KG1 (cell line): ENCODE data around the gene APBB2.
"Not testable (repeated sequence)": the region's sequence is repeated elsewhere in the genome, so short reads cannot be mapped to it uniquely, and the experiment has no call there.

Experiments
- DNase-seq: peaks from one replicate; lab custom pipeline; 2025; lab: John Stamatoyannopoulos, UW

The APBB2 gene

GRCh38 chr4:41014158-41014557 is 200.2 kb downstream of the APBB2 start:
- no peak for DNase-seq

- DNase-seq = no peak
These were observed 200.6 kb downstream of the APBB2 start for GRCh38 chr4:41013746-41014145.

- no peak for DNase-seq
These were observed 201.4 kb downstream of the APBB2 start for GRCh38 chr4:41012911-41013310.

DNA sequence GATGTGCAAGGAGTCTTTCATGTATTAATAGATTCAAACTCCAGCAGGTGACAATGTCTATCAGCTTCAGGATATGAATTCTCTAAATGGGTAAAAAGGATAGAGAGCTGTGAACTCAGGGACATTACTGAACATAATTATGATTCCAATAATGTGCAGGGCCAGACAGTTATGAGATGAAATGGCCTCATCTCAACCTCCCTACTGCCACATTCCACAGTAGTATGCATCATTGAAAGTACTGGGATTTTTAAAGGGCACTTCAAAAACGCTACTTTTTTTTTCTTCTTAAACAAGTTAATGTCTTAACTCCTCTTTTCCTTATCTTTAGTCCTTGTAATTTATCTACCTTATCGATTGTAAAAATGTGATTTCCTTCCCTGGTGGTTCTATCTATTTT is 202.0 kb downstream of the APBB2 start:
- DNase-seq = no peak

GRCh38 chr4:41009411-41009810 is 204.9 kb downstream of the APBB2 start:
- DNase-seq = no peak

DNA sequence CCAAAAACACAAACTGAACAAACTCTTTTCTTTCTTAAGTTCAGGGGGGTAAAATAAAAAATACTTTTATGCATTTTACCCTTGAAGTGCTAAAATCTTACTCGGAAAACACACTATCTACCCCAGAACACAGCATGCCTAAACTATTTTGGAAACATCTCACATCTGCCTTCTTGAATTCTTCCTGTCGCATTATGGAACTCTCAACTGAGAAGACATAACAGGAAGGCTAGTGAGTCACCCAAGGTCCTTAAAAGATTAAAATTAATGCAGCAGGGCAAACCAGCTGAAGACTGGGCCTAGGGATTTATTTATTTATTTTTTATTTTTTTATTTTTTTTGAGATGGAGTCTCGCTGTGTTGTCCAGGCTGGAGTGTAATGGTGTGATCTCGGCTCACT is 208.2 kb downstream of the APBB2 start:
- DNase-seq = no peak

DNA sequence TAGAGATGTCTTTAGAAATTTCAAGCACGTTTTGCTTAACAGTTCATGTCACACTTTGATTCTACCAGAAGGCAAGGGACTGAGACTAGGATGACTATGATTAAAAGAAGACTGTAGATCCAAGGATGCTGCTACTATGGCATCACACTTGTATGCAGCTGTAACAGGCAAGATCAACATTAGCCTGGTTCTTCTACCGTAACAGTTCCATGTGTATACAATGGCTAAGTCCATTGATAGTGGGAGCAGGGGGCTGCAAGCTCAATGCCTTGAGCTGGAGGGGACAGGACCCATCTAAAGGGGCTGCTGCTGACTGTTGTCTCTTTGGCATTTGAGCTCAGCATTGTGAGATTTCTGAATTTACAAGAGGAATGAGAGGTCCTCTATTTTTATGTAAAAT is 212.0 kb downstream of the APBB2 start:
- no peak for DNase-seq

DNA sequence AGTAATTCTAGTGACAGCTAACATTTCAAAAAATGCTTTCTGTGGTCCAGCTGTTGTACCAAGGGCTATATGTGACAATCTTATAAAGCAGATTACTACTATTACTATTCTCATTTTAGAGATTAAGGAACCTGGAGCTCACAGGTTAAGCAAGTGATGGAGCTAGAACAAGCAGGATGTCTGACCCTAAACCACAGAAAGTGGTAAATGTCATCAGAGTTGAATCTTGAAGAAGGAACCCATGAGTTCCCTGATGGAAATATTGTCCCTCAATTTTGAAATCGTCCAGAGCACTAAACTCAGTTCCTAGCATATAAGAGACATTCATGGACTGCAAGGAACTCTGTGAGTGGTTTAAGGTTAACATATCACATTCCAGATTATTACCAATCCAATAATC is 214.0 kb downstream of the APBB2 start:
- no peak for DNase-seq

DNA sequence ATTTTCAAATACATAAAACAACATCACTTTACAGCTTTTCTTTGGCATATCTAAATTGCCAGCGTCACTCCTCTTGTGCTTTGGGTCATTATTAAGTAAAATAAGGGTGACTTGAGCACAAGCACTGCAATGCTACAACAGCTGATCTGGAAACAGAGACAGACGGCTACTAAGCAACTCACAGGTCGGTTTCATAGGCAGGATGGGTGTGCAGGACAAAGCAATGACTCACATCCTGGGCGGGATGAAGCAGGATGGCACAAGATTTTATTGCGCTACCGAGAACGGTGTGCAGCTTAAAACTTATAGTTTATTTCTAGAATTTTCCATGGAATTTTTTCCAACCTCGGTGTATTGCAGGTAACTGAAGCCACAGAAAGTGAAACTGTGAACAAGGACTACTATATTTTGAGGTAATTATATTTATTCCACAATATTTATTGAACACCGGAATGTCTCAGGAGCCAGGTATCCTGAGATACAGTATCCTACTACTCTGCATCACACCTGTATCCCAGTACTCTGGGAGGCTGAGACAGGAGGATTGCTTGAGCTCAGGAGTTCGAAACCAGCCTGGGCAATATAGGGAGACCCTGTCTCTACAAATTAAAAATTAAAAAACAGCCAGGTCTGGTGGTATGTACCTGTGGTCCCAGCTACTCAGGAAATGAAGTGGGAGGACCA is 215.5 kb downstream of the APBB2 start:
- no peak for DNase-seq

GRCh38 chr4:40995850-40996249 is 218.5 kb downstream of the APBB2 start:
- no peak for DNase-seq

GRCh38 chr4:40994321-40994720 is 220.0 kb downstream of the APBB2 start:
- not testable (repeated sequence) for DNase-seq

- DNase-seq = not testable (repeated sequence)
These were observed 221.0 kb downstream of the APBB2 start for GRCh38 chr4:40993296-40993693.

DNA sequence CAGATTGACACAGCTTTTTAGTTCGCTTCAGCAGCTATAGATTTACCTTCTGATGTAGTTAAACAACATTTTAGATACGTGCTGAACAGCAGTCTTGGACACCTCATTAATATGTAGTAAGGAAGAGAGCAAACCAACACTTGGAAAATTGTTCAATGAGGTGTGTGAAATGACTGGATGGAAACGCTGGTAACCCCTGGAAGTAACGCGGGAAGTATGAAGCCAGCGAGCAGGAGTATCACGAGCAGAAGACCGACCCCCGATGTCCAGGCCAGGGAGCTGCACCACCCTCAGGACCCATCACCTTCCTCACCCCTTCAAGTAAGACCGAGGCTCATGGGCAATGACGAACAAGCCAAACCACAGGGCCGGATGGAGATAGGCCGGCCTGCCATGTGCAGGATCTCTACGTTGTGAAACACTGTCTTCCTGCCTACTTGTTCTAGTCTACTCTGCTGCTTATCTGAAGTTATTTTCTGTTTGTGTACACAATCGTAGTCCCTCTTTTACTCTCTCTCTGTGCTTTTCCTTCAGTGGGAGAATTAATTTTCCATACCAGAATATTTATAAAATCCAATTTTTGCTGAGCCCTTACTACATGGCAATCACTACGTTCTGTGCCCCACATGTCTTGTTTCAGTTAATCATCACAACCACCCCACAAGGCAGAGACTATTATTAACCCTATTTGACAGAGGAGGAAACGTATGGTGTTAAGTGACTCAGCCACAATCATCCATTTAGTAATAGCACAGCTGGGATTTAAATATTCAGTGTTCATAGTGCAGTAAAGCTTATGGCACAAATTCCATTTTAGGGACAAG is 221.7 kb downstream of the APBB2 start:
- DNase-seq = no peak

DNA sequence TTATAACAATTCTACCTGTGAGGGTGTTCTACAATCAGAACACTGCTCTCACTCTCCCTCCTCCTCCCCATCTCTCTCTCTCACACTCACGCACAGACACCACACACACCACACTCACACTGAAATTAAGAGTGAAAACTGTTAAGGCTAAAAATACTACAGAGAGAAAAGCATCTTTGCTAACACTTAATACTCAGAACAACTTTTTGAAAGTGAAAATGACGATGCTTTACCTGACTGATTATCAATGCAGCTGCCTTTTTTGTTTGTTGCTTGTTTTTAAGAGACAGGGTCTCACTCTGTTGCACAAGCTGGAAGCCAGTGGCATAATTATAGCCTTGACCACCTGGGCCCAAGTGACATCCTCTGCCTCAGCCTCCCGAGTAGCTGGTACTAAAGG is 222.4 kb downstream of the APBB2 start:
- no peak for DNase-seq

- DNase-seq = no peak
These were observed 223.5 kb downstream of the APBB2 start for GRCh38 chr4:40990899-40991265.

DNA sequence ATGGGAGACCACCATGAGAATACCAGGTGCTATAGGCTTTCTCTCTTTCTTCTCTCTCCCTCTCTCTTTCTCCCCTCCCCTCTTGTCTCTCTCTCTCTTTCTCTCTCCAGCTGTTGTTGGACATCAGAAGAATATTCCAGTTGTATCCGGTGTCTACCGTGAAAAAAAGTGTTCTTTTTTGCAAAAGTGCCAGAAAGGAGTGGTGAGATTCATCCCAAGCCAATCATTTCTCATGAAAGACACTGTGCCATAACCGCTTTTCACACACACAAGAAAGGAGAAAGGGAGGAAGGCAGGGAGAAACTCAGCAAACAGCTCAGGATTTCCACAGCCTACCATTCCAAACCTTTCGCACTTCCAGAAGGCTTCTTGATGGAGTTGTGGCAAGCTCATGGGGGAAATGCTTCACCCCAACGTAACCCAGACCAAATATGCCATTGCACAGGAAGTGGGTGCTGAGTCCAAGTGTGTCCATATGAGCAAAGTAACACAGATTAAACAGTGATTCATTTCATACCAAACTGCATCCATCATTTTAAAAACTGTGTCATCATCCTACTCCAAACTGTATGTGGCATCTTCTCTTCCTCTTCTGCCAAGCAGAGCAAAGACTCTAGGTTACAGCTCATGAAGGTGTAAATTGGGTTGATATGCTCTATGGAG is 224.0 kb downstream of the APBB2 start:
- no peak for DNase-seq

DNA sequence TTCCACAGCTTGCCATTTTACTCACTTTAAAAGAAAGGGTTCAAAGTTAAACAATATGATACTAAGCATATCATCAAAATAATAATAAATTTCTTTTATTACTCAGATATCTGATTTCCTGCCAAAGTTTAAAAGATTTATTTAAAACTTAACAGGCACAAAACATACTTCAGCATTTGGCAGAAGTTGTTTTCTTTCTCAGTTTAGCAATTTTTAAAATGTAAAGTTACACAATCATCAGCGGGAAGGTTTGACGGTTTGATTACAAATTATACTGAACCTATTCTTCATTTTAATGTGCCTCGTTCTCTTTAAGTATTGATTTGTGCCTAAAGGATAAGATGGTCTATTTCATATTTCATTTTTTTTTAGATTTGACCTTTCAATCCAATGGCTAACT is 227.2 kb downstream of the APBB2 start:
- no peak for DNase-seq

DNA sequence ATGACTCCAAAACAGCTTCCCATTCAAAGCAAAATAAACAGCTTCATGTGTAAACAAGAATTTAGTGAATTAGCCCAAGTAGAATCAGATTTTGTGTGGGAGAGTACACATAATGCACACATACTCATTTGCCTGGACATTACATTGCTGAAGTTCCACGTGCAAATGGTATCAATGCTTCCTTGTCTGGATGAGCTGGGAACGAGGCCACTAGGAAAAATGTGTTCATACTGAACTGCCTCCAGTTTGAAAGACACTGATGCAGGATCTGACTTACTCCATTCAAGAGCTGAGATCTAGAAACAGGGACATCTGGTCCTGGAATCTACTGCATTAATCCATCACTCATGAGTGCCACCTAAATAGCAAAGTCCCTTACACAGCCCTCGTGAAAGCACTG is 228.0 kb downstream of the APBB2 start:
- no peak for DNase-seq

- no peak for DNase-seq
These were observed 230.3 kb downstream of the APBB2 start for GRCh38 chr4:40984051-40984450.

DNA sequence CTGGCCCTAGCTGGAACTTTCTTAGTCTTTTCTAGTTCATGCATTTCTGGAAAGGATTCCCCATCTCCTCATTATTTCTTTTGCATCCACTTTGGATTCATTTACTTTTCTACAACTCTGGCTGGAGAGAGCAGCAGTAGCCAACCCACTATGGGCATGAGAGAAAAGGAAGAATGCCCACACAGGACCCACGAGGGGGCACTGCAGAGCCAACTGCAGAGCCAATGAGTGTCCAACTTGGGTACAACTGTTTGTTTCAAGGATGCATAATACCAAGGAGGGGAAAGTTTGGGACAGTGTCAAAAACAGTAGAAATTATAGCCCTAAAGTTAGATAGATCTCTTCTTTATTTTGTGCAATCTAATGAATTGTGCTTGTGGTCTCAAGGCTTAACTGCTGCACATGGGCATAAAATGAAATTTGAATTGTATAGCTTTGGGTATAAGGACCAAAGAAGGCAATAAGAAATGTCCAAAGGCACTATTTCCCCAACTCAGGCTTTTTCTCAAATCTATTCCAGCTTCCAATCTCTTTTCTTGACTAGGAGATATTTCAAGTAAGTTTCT is 233.9 kb downstream of the APBB2 start:
- DNase-seq = no peak

- no peak for DNase-seq
These were observed 235.8 kb downstream of the APBB2 start for GRCh38 chr4:40978548-40978947.

GRCh38 chr4:40976343-40976742 is 238.0 kb downstream of the APBB2 start:
- DNase-seq = peak; percentile 12

DNA sequence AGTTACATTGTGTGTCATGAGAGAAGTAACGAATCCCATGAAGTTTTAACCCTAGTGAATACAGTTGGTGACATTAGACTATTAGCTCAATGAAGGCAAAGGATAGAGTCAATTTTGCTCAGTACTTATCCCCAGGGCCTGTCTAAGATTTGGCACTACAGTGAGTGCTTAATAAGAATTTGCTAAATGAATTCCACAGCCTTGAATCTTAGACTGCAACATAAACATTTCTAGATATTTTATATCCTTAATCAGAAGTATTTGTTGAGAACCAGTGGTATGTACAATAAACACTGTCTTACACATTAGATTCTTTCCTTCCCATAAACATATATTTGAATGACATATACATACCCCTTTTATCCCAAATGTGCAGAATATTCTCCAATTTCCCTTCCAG is 241.6 kb downstream of the APBB2 start:
- DNase-seq = no peak
